H1 (cell line): ENCODE results near the gene ABL2. TPM values are rescaled to one million over a fixed set of nuclear protein-coding genes. Genes with fewer than 3 reads are reported as not detected.

Source experiments
- CTCF ChIA-PET: fragments of 300-600 bp; sonication (Branson Sonifier 250); formaldehyde crosslinking; loops from one replicate; lab custom pipeline; 2021; ENCODE audit not compliant: partially characterized antibody; lab: Charles Lee
- POLR2A ChIA-PET: fragments of 300-600 bp; sonication (Branson Sonifier 250); formaldehyde crosslinking; loops from one replicate; lab custom pipeline; 2021; ENCODE audit warnings: inconsistent platforms; ENCODE audit not compliant: partially characterized antibody; lab: Charles Lee
- DNase-seq, 2 experiments: peaks; one replicate each; pipeline versions ENCODE4 v3.0.0 to v3.0.0-alpha.2; 2010 to 2022; ENCODE audit warnings: low spot score in 2 of 2, low read depth in 1 of 2, mixed read lengths in 1 of 2
- FAIRE-seq: peaks from 2 replicates; lab custom pipeline; 2011; peaks lifted over from hg19 to GRCh38; lab: Jason Lieb, UNC
- H2AFZ ChIP-seq: 2 replicates; pipeline ENCODE4 v1.8.1; 2012; ENCODE audit warnings: low read length, inconsistent platforms
- H2AK5ac ChIP-seq: 2 replicates; pipeline ENCODE4 v1.6.1; 2013; ENCODE audit warnings: low read depth, low read length
- H2BK120ac ChIP-seq: replicated peaks from 2 replicates; pipeline ENCODE3; 2013; ENCODE audit warnings: low read depth, low read length, inconsistent platforms
- H2BK12ac ChIP-seq: 2 replicates; pipeline ENCODE4 v1.6.1; 2013; ENCODE audit warnings: low read depth, low read length
- H2BK15ac ChIP-seq: 2 replicates; pipeline ENCODE4 v1.6.1; 2013; ENCODE audit warnings: low read length
- H2BK20ac ChIP-seq: 2 replicates; pipeline ENCODE4 v1.6.1; 2013; ENCODE audit warnings: low read length
- H2BK5ac ChIP-seq: 2 replicates; pipeline ENCODE4 v1.6.1; 2013; ENCODE audit warnings: low read depth, low read length
- H3K14ac ChIP-seq: 2 replicates; pipeline ENCODE4 v1.6.1; 2013; ENCODE audit warnings: inconsistent platforms; ENCODE audit not compliant: insufficient read length
- H3K18ac ChIP-seq: 2 replicates; pipeline ENCODE4 v1.6.1; 2013; ENCODE audit warnings: low read length; ENCODE audit errors: extremely low read depth
- H3K23ac ChIP-seq: 2 replicates; pipeline ENCODE4 v1.6.1; 2013; ENCODE audit warnings: inconsistent platforms; ENCODE audit not compliant: insufficient read length
- H3K23me2 ChIP-seq: 2 replicates; pipeline ENCODE4 v1.6.1; 2013; ENCODE audit warnings: low read depth, low read length
- H3K27ac ChIP-seq: 2 replicates; pipeline ENCODE4 v1.6.1; 2011; ENCODE audit warnings: low read depth, low read length, inconsistent platforms
- H3K27me3 ChIP-seq, 4 experiments: replicated peaks in 1 of 4; 1 replicate in 1 of 4; 2 replicates in 3 of 4; pipeline versions ENCODE4 v1.6.1 to v1.8.1; 2011 to 2013; ENCODE audit warnings: low read length in 3 of 4, mild to moderate bottlenecking in 3 of 4, inconsistent platforms in 2 of 4, mixed read lengths in 2 of 4, moderate library complexity in 1 of 4; ENCODE audit not compliant: control insufficient read depth in 3 of 4, insufficient read depth in 3 of 4; ENCODE audit errors: extremely low read depth in 1 of 4
- H3K36me3 ChIP-seq, 4 experiments: 2 replicates each; pipeline versions ENCODE4 v1.6.1 to v1.8.1; 2011 to 2013; ENCODE audit warnings: mild to moderate bottlenecking in 4 of 4, low read length in 3 of 4, moderate library complexity in 2 of 4, control low read depth in 1 of 4, inconsistent platforms in 1 of 4; ENCODE audit not compliant: insufficient read depth in 4 of 4, control insufficient read depth in 2 of 4
- H3K4ac ChIP-seq: replicated peaks from 2 replicates; pipeline ENCODE3; 2013; ENCODE audit warnings: low read length, low read depth, mixed read lengths, inconsistent platforms; ENCODE audit not compliant: insufficient read length
- H3K4me1 ChIP-seq, 4 experiments: replicated peaks in 1 of 4; 1 replicate in 1 of 4; 2 replicates in 3 of 4; pipeline versions ENCODE4 v1.6.1 to v1.8.1; 2011 to 2013; ENCODE audit warnings: low read length in 3 of 4, inconsistent platforms in 2 of 4, mixed read lengths in 1 of 4; ENCODE audit not compliant: insufficient read depth in 4 of 4, control insufficient read depth in 3 of 4
- H3K4me2 ChIP-seq, 2 experiments: 2 replicates each; pipeline versions ENCODE4 v1.6.1 to v1.8.1; 2011 to 2013; ENCODE audit warnings: low read depth in 2 of 2, low read length in 2 of 2, control low read depth in 1 of 2, inconsistent platforms in 1 of 2, mild to moderate bottlenecking in 1 of 2; ENCODE audit not compliant: insufficient read depth in 1 of 2
- H3K4me3 ChIP-seq, 4 experiments: fragments of 200-600, 300-600 bp in 1 of 4; sonication (generic), shearing (Covaris generic), sonication (Bioruptor Twin) in 1 of 4; 2 replicates each; pipeline versions ENCODE4 v1.5.1 to v1.8.1; 2011 to 2016; ENCODE audit warnings: low read length in 4 of 4, low read depth in 3 of 4, control low read depth in 2 of 4, inconsistent platforms in 2 of 4, mild to moderate bottlenecking in 2 of 4, mixed read lengths in 1 of 4, moderate library complexity in 1 of 4; ENCODE audit not compliant: insufficient read depth in 2 of 4; ENCODE audit errors: extremely low read depth in 1 of 4
- H3K56ac ChIP-seq: replicated peaks from 2 replicates; pipeline ENCODE3; 2013; ENCODE audit warnings: low read depth, mild to moderate bottlenecking, mixed read lengths, low read length, inconsistent platforms; ENCODE audit not compliant: insufficient read length
- H3K79me1 ChIP-seq: 2 replicates; pipeline ENCODE4 v1.6.1; 2013; ENCODE audit warnings: low read depth, low read length, control low read depth
- H3K79me2 ChIP-seq, 2 experiments: 2 replicates each; pipeline versions ENCODE4 v1.6.1 to v1.8.1; 2012 to 2013; ENCODE audit warnings: low read length in 2 of 2, mild to moderate bottlenecking in 2 of 2, inconsistent platforms in 1 of 2; ENCODE audit not compliant: insufficient read depth in 2 of 2, control insufficient read depth in 1 of 2
- H3K9ac ChIP-seq, 4 experiments: replicated peaks in 1 of 4; 1 replicate in 1 of 4; 2 replicates in 3 of 4; pipeline versions ENCODE4 v1.6.1 to v1.8.1; 2011 to 2013; ENCODE audit warnings: low read depth in 3 of 4, low read length in 3 of 4, control low read depth in 2 of 4, mild to moderate bottlenecking in 2 of 4, moderate library complexity in 2 of 4, inconsistent platforms in 1 of 4; ENCODE audit errors: extremely low read depth in 1 of 4
- H3K9me3 ChIP-seq, 2 experiments: 2 replicates each; pipeline versions ENCODE4 v1.6.1 to v1.8.1; 2012 to 2013; ENCODE audit warnings: mild to moderate bottlenecking in 2 of 2, moderate library complexity in 2 of 2, control low read depth in 1 of 2, inconsistent platforms in 1 of 2, low read depth in 1 of 2, low read length in 1 of 2, mixed read lengths in 1 of 2; ENCODE audit not compliant: insufficient read depth in 2 of 2
- H4K20me1 ChIP-seq, 2 experiments: replicated peaks in 1 of 2; 2 replicates each; pipeline versions ENCODE3 to v1.8.1; 2011 to 2013; ENCODE audit warnings: inconsistent platforms in 2 of 2, low read length in 2 of 2, mild to moderate bottlenecking in 1 of 2; ENCODE audit not compliant: insufficient read depth in 2 of 2, control insufficient read depth in 1 of 2
- H4K5ac ChIP-seq: 2 replicates; pipeline ENCODE4 v1.6.1; 2013; ENCODE audit warnings: low read length, low read depth, mixed read lengths, inconsistent platforms; ENCODE audit not compliant: insufficient read length
- H4K8ac ChIP-seq: 2 replicates; pipeline ENCODE4 v1.8.0; 2013; ENCODE audit warnings: mild to moderate bottlenecking, moderate library complexity, low read length, inconsistent platforms; ENCODE audit not compliant: insufficient read depth; ENCODE audit errors: extremely low read depth
- H4K91ac ChIP-seq: replicated peaks from 2 replicates; pipeline ENCODE3; 2013; ENCODE audit warnings: low read length, mixed read lengths, inconsistent platforms; ENCODE audit not compliant: insufficient read length
- CHD1 ChIP-seq: IDR thresholded peaks from 2 replicates; pipeline ENCODE4 v1.6.1; 2012; ENCODE audit warnings: low read depth, low read length, improper control_type of control experiment
- CHD2 ChIP-seq: IDR thresholded peaks from 2 replicates; pipeline ENCODE4 v1.6.1; 2012; ENCODE audit warnings: low read length, improper control_type of control experiment
- CTBP2 ChIP-seq: IDR thresholded peaks from 2 replicates; pipeline ENCODE4 v1.7.0; 2011; ENCODE audit warnings: borderline replicate concordance, mild to moderate bottlenecking, moderate library complexity, mixed read lengths, low read length; ENCODE audit not compliant: insufficient read depth, insufficient read length
- FOSL1 ChIP-seq: IDR thresholded peaks from 2 replicates; pipeline ENCODE4 v1.6.1; 2011; ENCODE audit warnings: mild to moderate bottlenecking, low read depth, low read length, moderate library complexity; ENCODE audit not compliant: insufficient read depth
- KDM4A ChIP-seq: IDR thresholded peaks from one replicate; pipeline ENCODE4 v1.7.1; 2012; ENCODE audit warnings: low read depth, mild to moderate bottlenecking, moderate library complexity, low read length, inconsistent platforms; ENCODE audit not compliant: severe bottlenecking
- KDM5A ChIP-seq: fragments of 200-600 bp; IDR thresholded peaks from 2 replicates; pipeline ENCODE4 v1.7.1; 2012; ENCODE audit warnings: mild to moderate bottlenecking, low read length, inconsistent platforms, mixed read lengths
- MAFK ChIP-seq: IDR thresholded peaks from 2 replicates; pipeline ENCODE4 v1.6.1; 2012; ENCODE audit warnings: low read depth, mild to moderate bottlenecking, improper control_type of control experiment, low read length
- NRF1 ChIP-seq: IDR thresholded peaks from 2 replicates; pipeline ENCODE4 v1.6.1; 2011; ENCODE audit warnings: mild to moderate bottlenecking, low read depth, low read length, improper control_type of control experiment
- SIN3A ChIP-seq, 2 experiments: IDR thresholded peaks in 1 of 2; conservative IDR thresholded peaks in 1 of 2; 2 replicates each; pipeline ENCODE4 v1.6.1; 2011 to 2012; ENCODE audit warnings: low read length in 2 of 2, improper control_type of control experiment in 1 of 2, low read depth in 1 of 2, mild to moderate bottlenecking in 1 of 2
- WGBS, 2 experiments: shearing (Covaris generic) in 1 of 2; methylation state at CpG; one replicate each; pipeline versions ENCODE4 v1.1.6 to v1.1.7; 2013 to 2015; ENCODE audit warnings: low lambda C conversion rate in 2 of 2, mixed read lengths in 2 of 2, inconsistent platforms in 1 of 2, low coverage in 1 of 2, missing lambda C conversion rate in 1 of 2; ENCODE audit not compliant: insufficient replicate concordance in 2 of 2, insufficient coverage in 1 of 2, insufficient read length in 1 of 2; ENCODE audit errors: extremely low coverage in 1 of 2, missing lambda C conversion rate in 1 of 2; 5-methylcytosine and 5-hydroxymethylcytosine counted together
- polyA plus RNA-seq, 7 experiments: library from polyadenylated mRNA; depleted of rRNA in 3 of 7; stranded (reverse) in 5 of 7; unstranded in 2 of 7; fragments of >200 nt in 5 of 7; fragments of 200-250 nt in 2 of 7; gene quantifications; 1 replicate in 5 of 7; 2 replicates in 1 of 7; 4 replicates in 1 of 7; pipeline versions ENCODE4 v1.2.1 to v1.2.3, GENCODE V29; 2011 to 2013; ENCODE audit warnings: missing spikeins in 2 of 7, mixed read lengths in 2 of 7
- total RNA-seq: library from RNA; stranded (reverse); fragmentation: NEBNext Ultra II Directional; extraction: Animal tissue kit (Norgen Biotek cat#: 25700); gene quantifications from 2 replicates; pipeline ENCODE4 v1.2.1, GENCODE V29; 2021
- TF ChIP-seq, protein P1 (sequence below): IDR thresholded peaks from 2 replicates; pipeline ENCODE4 v1.6.1; 2012; ENCODE audit warnings: low read length, inconsistent platforms

Gene ABL2
- total and polyA plus RNA-seq, 2 of the 8 experiments (the other 6 are each of a cell fraction or from before 2014, with no cell fraction given): 4.5 to 19.1 TPM

DNA sequence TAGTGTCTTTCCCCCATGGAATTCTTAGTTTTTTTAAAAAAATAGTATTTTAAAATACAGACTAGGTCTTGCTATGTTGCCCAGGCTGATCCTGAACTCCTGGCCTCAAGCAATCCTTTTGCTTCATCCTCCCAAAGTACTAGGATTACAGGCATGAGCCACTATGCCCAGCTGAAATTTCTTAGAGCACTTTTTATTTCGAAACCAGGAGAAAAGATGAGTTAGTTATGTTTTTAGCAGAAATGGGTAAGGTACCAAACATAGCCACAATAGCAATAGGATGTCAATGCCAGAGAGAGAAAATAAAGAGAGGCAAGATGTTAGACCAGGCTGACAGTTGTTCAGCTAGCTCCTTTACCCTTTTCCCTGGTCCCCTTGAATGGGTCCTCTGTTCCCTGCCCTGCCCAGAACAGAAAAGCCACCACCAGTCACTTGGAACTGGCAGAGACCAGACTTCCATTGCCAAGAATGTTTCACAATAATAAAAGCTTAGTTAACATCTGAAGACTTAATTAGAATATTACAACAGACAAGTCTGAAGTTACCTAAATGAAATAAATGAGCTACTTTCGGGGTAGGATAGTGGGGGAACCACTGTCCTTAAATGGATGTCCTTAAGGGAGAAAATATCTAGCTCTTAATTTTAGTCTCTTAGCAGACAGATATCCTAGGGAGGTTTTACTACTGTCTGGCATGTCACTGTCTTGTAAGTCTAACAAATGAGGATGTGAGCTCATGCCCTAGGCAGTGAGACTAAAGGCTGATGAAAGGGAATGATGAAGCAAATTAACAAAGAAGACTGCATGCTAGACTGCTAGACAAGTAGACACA, 54.3 kb downstream of the ABL2 start:
- Histone ChIP-seq H3K9ac (no peak overlapping the region), H3K27me3 (no peaks in the 10 kb centered on the region), H3K9me3 (no peaks in the 10 kb centered on the region), H3K18ac (no peak overlapping the region), H2BK120ac (no peak overlapping the region), H2BK15ac (no peak overlapping the region), H3K4me2 (no peak overlapping the region), H2AK5ac (no peak overlapping the region), H3K4ac (no peak overlapping the region), H3K4me3 (no peak overlapping the region), H2AFZ (no peak overlapping the region), H3K4me1 (no peaks in the 10 kb centered on the region; a peak in 1 of 7 replicates), H2BK5ac (no peak overlapping the region), H4K5ac (no peak overlapping the region), H3K79me1 (peaks cover 2% of the 10 kb centered on the region), H3K36me3 (no peaks in the 10 kb centered on the region), H3K14ac (no peak overlapping the region), H4K20me1 (no peaks in the 10 kb centered on the region), H3K23ac (no peak overlapping the region), H4K8ac (no peak overlapping the region), H3K23me2 (no peaks in the 10 kb centered on the region), H3K79me2 (peaks cover 0 to 37% of the 10 kb centered on the region in 2 experiments; a peak in 2 of 4 replicates), H2BK20ac (no peak overlapping the region), H2BK12ac (no peak overlapping the region), H3K56ac (no peak overlapping the region), H3K27ac (no peak overlapping the region), H4K91ac (no peak overlapping the region)
- ChIA-PET POLR2A (interaction anchor here (1.1 kb wide), 1 partner anchor 9 kb away, joined by 3 read pairs; no protein-coding TSS in a partner anchor), CTCF (interaction anchor here (0.6 to 1.2 kb wide), 5 partner anchors 10 to 635 kb away, joined by 3 to 7 read pairs (median 4); no protein-coding TSS in a partner anchor)
- DNase-seq (no peak), FAIRE-seq (no peak)
- 90% methylated on average over 2 of the region's 2 CpGs; no CpG with 5 or more reads in 1 of the 2 experiments for WGBS, 2 experiments
- TF ChIP-seq SIN3A (conservative IDR thresholded peaks at IDR 0.05 in 1 of 2, IDR thresholded peaks at IDR 0.05 in 1 of 2; ENCODE audit: low read depth in 1 of 2, low read length in 2 of 2) (no peak), CHD2 (no peak), FOSL1 (no peak), KDM5A (no peak), CHD1 (no peak), CTBP2 (no peak), KDM4A (no peak), NRF1 (no peak), MAFK (no peak)
- TF ChIP-seq, protein P1, sequence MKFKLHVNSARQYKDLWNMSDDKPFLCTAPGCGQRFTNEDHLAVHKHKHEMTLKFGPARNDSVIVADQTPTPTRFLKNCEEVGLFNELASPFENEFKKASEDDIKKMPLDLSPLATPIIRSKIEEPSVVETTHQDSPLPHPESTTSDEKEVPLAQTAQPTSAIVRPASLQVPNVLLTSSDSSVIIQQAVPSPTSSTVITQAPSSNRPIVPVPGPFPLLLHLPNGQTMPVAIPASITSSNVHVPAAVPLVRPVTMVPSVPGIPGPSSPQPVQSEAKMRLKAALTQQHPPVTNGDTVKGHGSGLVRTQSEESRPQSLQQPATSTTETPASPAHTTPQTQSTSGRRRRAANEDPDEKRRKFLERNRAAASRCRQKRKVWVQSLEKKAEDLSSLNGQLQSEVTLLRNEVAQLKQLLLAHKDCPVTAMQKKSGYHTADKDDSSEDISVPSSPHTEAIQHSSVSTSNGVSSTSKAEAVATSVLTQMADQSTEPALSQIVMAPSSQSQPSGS: no peak
